ENCODE measurements around the gene TBC1D8. TPM values are rescaled to one million over a fixed set of nuclear protein-coding genes. Genes with fewer than 3 reads are reported as not detected.

TBC1D8 gene
- 8.4 and 10.3 TPM in 2 replicates for total RNA-seq

GRCh38 chr2:101151146-101151858 is at the start of gene TBC1D8:
Gene TBC1D8, minus strand, starts transcription at chr2:101151382. Its CDS starts 129 bp downstream, at chr2:101151253.

GRCh38 chr2:101001691-101002561 is 149.3 kb downstream of the TBC1D8 start, which contains the start of gene RPL31:
Gene RPL31, plus strand, starts transcription at chr2:101002289. Its CDS starts 413 bp downstream, at chr2:101002702.

Other genes starting within 250 kb of the TBC1D8 start
- 802 and 946 TPM in 2 replicates for gene RPL31, start 149.1 kb downstream of the TBC1D8 start, total RNA-seq
- 18.0 and 21.0 TPM in 2 replicates for gene CNOT11, start 101.5 kb upstream of the TBC1D8 start, total RNA-seq
- gene RNF149, start 157.3 kb upstream of the TBC1D8 start, total RNA-seq, result 89.7 and 94.5 TPM in 2 replicates
- 3.9 and 5.2 TPM in 2 replicates for gene CREG2, start 236.1 kb upstream of the TBC1D8 start, total RNA-seq